ENCODE results near the gene SLC4A8. TPM values are rescaled to one million over a fixed set of nuclear protein-coding genes. Genes with fewer than 3 reads are reported as not detected.

Gene SLC4A8
- total RNA-seq, 1 experiment from 2014 or later: 26.3 TPM

DNA sequence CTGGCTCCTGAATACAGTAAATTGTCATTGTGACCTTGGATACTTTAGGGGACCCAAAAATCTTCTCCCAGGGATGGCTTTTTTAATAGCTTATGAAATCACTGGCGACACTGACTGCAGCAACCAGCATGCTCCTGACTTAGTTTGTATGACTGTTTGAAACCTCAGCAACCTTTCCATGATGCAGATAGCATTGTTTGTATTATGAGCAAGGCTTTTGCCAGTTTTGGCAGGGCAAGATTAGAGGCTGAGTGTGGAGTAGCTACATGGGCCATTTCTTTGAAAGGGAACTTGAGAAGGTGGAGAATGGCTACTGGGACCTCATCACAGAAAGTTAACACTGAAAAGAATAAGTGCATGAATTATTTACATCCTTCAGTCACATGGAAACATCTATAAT is 50.9 kb downstream of the SLC4A8 start:
- no peak overlapping the region for H3K4me3 Mint-ChIP-seq
- Histone ChIP-seq H4K5ac (ENCODE audit: insufficient read length, low read depth, low read length) (no peak overlapping the region), H2BK20ac (ENCODE audit: low read depth, low read length, poor library complexity, severe bottlenecking) (no peak overlapping the region), H2AFZ (ENCODE audit: low read length) (no peak overlapping the region), H3K79me1 (ENCODE audit: insufficient read depth, low read depth, low read length, poor library complexity, severe bottlenecking) (no peaks in the 10 kb centered on the region), H3K14ac (ENCODE audit: insufficient read depth, low read length) (no peak overlapping the region), H3K4ac (ENCODE audit: low read depth, low read length) (no peak overlapping the region), H3K23ac (ENCODE audit: insufficient read length, low read depth, low read length) (no peak overlapping the region), H2BK5ac (ENCODE audit: insufficient read length, low read length) (no peak overlapping the region), H3K9ac (ENCODE audit: extremely low read depth, insufficient read length, low read length) (no peak overlapping the region), H3K18ac (ENCODE audit: insufficient read length, low read depth, low read length) (no peak overlapping the region), H4K91ac (ENCODE audit: insufficient read length, low read depth, low read length) (no peak overlapping the region), H3K23me2 (ENCODE audit: insufficient read length, low read depth, low read length, poor library complexity, severe bottlenecking) (no peaks in the 10 kb centered on the region), H4K20me1 (ENCODE audit: control insufficient read depth, insufficient read depth, insufficient read length) (no peaks in the 10 kb centered on the region), H3K4me2 (ENCODE audit: insufficient read depth, insufficient read length, low read length) (no peak overlapping the region), H3K79me2 (ENCODE audit: insufficient read depth, low read length) (no peaks in the 10 kb centered on the region), H2BK120ac (ENCODE audit: low read depth, low read length, poor library complexity, severe bottlenecking) (no peak overlapping the region), H3K27ac (ENCODE audit: insufficient read length, low read depth, low read length) (no peak overlapping the region), H4K8ac (replicated peaks; ENCODE audit: insufficient read length, low read depth, low read length) (no peak overlapping the region), H3K27me3 (ENCODE audit: insufficient read depth, low read length) (no peaks in the 10 kb centered on the region), H3K4me1 (ENCODE audit: insufficient read depth, low read length) (no peaks in the 10 kb centered on the region), H2BK12ac (ENCODE audit: insufficient read length, low read depth, low read length) (no peak overlapping the region), H3K9me3 (ENCODE audit: control insufficient read depth, low read depth, low read length) (no peaks in the 10 kb centered on the region), H2AK5ac (ENCODE audit: insufficient read length, low read length) (no peak overlapping the region), H3K56ac (ENCODE audit: insufficient read length, low read depth, low read length) (no peak overlapping the region), H2BK15ac (ENCODE audit: low read depth, low read length) (no peak overlapping the region), H3T11ph (ENCODE audit: low read length) (no peak overlapping the region)
- H3K4me1 Mint-ChIP-seq: no peaks in the 10 kb centered on the region
- H3K36me3 Mint-ChIP-seq (ENCODE audit: insufficient read depth in 1 of 3, low read depth in 3 of 3): peaks cover 0 to 41% (median 34%) of the 10 kb centered on the region in 3 experiments; a peak in 6 of 7 replicates
- no CpG with 5 or more reads among the region's 1 CpG for WGBS (ENCODE audit: extremely low coverage, insufficient read length, low lambda C conversion rate)
- H3K27me3 Mint-ChIP-seq (ENCODE audit: low read depth): no peaks in the 10 kb centered on the region
- DNase-seq: no peak
- H3K9me3 Mint-ChIP-seq: no peaks in the 10 kb centered on the region
- H3K27ac Mint-ChIP-seq: no peak overlapping the region
- TF ChIP-seq, protein P1, sequence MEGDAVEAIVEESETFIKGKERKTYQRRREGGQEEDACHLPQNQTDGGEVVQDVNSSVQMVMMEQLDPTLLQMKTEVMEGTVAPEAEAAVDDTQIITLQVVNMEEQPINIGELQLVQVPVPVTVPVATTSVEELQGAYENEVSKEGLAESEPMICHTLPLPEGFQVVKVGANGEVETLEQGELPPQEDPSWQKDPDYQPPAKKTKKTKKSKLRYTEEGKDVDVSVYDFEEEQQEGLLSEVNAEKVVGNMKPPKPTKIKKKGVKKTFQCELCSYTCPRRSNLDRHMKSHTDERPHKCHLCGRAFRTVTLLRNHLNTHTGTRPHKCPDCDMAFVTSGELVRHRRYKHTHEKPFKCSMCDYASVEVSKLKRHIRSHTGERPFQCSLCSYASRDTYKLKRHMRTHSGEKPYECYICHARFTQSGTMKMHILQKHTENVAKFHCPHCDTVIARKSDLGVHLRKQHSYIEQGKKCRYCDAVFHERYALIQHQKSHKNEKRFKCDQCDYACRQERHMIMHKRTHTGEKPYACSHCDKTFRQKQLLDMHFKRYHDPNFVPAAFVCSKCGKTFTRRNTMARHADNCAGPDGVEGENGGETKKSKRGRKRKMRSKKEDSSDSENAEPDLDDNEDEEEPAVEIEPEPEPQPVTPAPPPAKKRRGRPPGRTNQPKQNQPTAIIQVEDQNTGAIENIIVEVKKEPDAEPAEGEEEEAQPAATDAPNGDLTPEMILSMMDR (conservative IDR thresholded peaks at IDR 0.05): no peak

Data from H9 (cell line).